Epithelial cell of proximal tubule (primary cell): ENCODE measurements around the gene PLSCR3. TPM values are rescaled to one million over a fixed set of nuclear protein-coding genes. Genes with fewer than 3 reads are reported as not detected.
"Not testable (repeated sequence)": the region's sequence is repeated elsewhere in the genome, so short reads cannot be mapped to it uniquely, and the experiment has no call there.

Experiments used
- DNase-seq: peaks from one replicate; pipeline ENCODE4 v3.0.0-alpha.2; 2011; ENCODE audit warnings: low read depth
- H3K4me3 ChIP-seq: 2 replicates; pipeline ENCODE4 v1.5.1; 2011; ENCODE audit warnings: low read depth, mild to moderate bottlenecking, low read length
- CTCF ChIP-seq: conservative IDR thresholded peaks from 2 replicates; pipeline ENCODE4 v1.5.1; 2012; ENCODE audit warnings: low read depth, mild to moderate bottlenecking, low read length
- total RNA-seq: library from RNA; depleted of rRNA; stranded (reverse); fragments of >200 nt; gene quantifications from 2 replicates; pipeline ENCODE4 v1.2.3, GENCODE V29; 2015

Gene PLSCR3
- total RNA-seq, 1 donor from 2014 or later = 59.0 TPM

DNA sequence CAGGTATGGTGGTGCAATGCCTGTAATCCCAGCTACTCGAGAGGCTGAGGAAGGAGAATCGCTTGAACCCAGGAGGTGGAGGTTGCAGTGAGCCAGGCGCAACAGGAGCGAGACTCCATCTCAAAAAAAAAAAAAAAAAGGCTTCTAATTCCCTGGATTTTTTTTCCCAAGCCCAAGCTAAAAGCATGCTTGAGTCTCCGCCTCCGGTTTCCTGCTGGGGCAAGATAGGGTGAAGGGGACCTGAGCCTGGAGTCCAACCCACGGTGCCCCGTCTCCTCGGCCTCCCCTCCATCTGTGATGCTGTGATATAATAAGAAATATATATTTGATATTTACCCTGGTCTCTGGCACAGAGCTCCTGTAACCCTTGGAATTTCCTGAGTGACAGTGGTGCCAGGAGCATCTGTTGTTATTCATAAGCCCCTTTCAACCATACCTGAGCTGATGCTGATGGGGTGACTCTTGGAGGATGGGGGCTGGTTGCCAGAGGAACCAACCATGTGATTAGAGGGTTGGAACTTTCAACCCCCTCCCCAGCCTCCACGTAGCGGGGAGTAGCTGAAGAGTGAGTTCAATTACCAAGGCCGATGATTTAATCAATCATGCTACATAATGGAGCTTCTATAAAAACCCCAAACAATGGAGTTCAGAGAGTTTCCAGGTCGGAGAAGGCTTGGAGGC lies 26.3 kb downstream of the PLSCR3 start:
- no peak for DNase-seq
- no peak for TF ChIP-seq CTCF
- no peak overlapping the region for H3K4me3 ChIP-seq

DNA sequence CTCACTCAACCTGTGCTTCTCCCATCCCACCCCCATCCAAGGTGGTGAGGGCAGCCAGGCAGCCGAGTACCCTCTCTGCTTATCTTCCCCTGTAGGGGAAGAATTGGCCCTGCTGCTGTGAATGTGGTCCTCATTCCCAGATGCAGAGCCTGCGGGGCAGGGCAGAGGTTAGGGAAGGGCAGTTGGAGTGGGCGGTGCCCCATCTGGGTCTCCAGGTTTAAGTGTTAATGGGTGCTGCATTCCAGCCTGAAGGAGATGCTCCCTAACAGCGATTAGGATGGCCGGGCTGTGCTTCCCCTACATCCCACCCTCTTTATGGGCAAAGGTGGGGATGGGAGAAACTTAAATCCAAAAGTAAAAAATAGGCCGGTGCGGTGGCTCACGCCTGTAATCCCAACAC lies 27.2 kb downstream of the PLSCR3 start:
- TF ChIP-seq CTCF = no peak
- DNase-seq = no peak
- no peak overlapping the region for H3K4me3 ChIP-seq

DNA sequence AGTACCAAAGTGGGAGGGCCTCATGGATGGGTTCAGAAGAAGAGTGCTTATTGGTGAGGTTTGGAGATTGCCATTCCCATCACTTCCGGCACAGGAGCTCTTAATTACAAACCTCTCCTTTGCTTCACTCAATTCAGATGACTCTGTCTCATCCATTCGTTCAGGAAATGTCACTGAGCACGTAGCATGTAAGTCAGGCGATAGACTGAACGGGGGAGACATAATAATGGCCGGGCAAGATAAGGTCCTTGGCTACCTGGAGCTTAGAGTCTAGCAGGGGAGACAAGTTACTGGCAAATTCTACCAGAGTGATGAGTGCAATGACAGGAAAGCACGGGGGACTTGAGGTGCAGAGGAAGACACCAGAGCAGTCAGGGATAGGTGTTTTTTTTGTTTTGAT lies 28.4 kb downstream of the PLSCR3 start:
- not testable (repeated sequence) for H3K4me3 ChIP-seq, DNase-seq

- no peak for DNase-seq
- no peak overlapping the region for H3K4me3 ChIP-seq
- no peak for TF ChIP-seq CTCF
These were observed 31.0 kb downstream of the PLSCR3 start for GRCh38 chr17:7363311-7363710.

- no peak for TF ChIP-seq CTCF
- H3K4me3 ChIP-seq = no peak overlapping the region
- DNase-seq = no peak
These were observed 32.4 kb downstream of the PLSCR3 start for GRCh38 chr17:7361906-7362305.

DNA sequence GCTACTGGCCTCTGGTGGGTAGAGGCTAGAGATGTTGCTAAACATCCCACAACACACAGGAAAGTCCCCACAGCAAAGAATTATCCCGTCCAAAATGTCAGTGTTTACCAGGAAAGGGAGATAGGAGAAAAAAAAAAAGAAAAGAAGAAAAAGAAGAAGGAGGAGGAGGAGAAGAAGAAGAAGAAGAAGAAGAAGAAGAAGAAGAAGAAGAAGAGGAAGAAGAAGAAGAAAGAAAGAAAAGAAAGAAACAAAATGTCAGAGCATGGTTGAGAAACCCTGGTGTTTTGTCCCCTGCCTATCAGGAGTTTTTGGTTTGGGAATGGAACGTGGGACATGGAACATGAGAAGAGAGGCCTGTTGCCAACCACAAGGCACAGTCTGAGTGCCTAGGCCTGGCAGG lies 36.9 kb downstream of the PLSCR3 start:
- DNase-seq = no peak
- H3K4me3 ChIP-seq = no peak overlapping the region
- TF ChIP-seq CTCF = no peak

DNA sequence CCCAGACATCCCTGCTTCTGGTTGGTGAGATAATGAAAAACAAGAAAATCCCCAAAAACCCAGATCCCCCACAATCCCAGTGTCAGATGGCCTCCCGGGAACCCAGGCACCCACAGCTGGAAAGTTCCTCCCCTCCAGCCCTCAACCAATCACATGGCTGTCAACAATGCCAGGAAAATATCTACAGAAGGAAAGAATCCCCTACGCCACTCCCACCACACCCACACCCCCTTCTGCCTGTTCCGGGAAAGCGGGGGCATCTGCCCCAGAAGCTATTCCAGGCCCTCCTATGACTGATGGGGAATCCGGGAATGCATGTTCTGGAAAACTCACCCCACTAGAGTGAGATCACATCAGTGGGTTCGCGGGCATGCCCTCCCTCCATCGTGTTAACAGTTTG lies 37.6 kb downstream of the PLSCR3 start:
- no peak for DNase-seq
- no peak overlapping the region for H3K4me3 ChIP-seq
- no peak for TF ChIP-seq CTCF
